Immature natural killer cell (primary cell): ENCODE measurements around the gene SMIM13. TPM values are rescaled to one million over a fixed set of nuclear protein-coding genes. Genes with fewer than 3 reads are reported as not detected.
"Not testable (repeated sequence)": the region's sequence is repeated elsewhere in the genome, so short reads cannot be mapped to it uniquely, and the experiment has no call there.

Experiments used
- DNase-seq, 3 donors: peaks; one replicate each; pipeline ENCODE4 v3.0.0; 2022; ENCODE audit warnings: mixed read lengths in 1 of 3
- H3K27ac Mint-ChIP-seq, 6 donors: one replicate each; pipeline ENCODE4 v1.8.0; 2020; ENCODE audit warnings: mixed read lengths in 6 of 6, mild to moderate bottlenecking in 5 of 6, inconsistent platforms in 4 of 6, moderate library complexity in 3 of 6
- H3K27me3 Mint-ChIP-seq, 3 donors: one replicate each; pipeline ENCODE4 v1.8.0; 2020 to 2021; ENCODE audit warnings: low read depth in 3 of 3, mild to moderate bottlenecking in 3 of 3, mixed read lengths in 3 of 3, moderate library complexity in 3 of 3, inconsistent platforms in 1 of 3
- H3K36me3 Mint-ChIP-seq, 3 donors: one replicate each; pipeline ENCODE4 v1.8.0; 2020; ENCODE audit warnings: mixed read lengths in 3 of 3, inconsistent platforms in 2 of 3, mild to moderate bottlenecking in 2 of 3
- H3K4me1 Mint-ChIP-seq, 2 donors: one replicate each; pipeline ENCODE4 v1.8.0; 2020; ENCODE audit warnings: inconsistent platforms in 2 of 2, mild to moderate bottlenecking in 2 of 2, mixed read lengths in 2 of 2, moderate library complexity in 1 of 2
- H3K4me3 Mint-ChIP-seq, 5 donors: one replicate each; pipeline ENCODE4 v1.8.0; 2020; ENCODE audit warnings: mild to moderate bottlenecking in 5 of 5, mixed read lengths in 5 of 5, inconsistent platforms in 3 of 5, moderate library complexity in 3 of 5
- H3K9me3 Mint-ChIP-seq, 6 donors: one replicate each; pipeline ENCODE4 v1.8.0; 2020; ENCODE audit warnings: mild to moderate bottlenecking in 6 of 6, mixed read lengths in 6 of 6, inconsistent platforms in 4 of 6, moderate library complexity in 3 of 6
- polyA plus RNA-seq, 3 donors: library from polyadenylated mRNA; unstranded; fragments of 300-500 nt; fragmentation: Illumina TruSeq; gene quantifications; one replicate each; pipeline ENCODE4 v1.2.3, GENCODE V29; 2021

SMIM13 gene
- polyA plus RNA-seq, 3 donors from 2014 or later, result 2.7 to 4.6 (median 4.0) TPM

DNA sequence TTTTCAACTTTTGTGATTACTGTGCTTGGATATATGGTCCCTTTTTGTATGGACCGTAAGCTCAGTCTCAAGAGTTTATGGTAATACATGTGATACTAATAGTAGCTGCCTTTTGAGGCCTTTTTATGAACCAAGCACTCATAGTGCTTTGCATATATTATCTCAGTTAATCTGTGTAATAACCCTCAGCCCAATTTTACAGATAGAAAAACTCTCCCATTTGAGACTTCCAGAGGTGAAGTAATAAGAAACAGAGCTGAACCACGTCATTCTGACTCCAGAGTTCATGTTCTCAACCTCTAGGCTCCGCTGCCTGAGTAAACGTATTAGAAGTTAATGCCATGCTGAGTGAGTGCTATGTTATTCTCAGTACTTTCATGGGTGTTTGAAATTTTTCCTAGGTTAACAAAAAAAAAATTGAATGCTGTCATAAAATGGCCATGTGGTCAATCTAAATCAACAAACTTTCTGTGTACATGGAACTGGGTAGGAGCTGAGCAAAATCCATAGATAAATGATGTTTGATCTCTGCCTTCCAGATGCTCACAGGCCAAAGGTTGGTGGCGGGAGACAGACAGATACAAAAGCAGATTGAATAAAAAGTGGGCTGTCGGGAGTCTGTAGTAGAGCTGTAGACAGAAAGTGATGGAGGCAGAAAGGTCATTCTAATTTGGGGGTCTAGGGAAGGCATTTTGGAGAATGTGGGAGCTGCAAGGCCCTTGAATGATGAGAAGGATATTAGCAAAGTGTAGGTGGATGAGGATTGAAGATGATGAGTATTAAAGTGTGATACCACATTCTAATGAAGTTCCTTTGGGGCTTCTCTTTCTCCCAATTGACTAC lies 26.9 kb upstream of the SMIM13 start:
- Mint-ChIP-seq H3K4me3 (no peak overlapping the region), H3K36me3 (no peaks in the 10 kb centered on the region), H3K27me3 (peaks cover 0 to 5% (median 3%) of the 10 kb centered on the region in 3 donors), H3K9me3 (no peaks in the 10 kb centered on the region), H3K27ac (no peak overlapping the region), H3K4me1 (no peaks in the 10 kb centered on the region)
- DNase-seq, result no peak

DNA sequence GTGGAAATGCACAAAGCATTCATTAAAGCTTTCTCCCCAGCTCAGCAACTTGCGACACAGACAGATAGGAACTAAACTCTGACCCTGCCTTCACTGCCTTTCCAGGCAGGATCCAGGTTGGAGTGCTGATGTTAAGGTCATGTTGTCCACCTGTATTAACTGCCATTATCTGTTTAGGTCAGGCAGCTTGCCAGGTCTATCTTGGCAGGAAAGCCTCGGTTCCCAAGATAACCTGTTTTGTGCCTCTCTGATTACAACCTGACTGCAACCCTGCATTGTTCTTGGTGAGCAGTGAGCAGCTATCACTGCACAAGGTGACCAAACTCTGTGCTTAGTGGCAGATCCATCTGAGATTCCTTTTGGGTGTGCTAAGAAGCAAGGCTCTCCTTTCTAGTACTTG lies 26.3 kb upstream of the SMIM13 start:
- Mint-ChIP-seq H3K9me3 (no peaks in the 10 kb centered on the region), H3K27me3 (peaks cover 0 to 5% (median 3%) of the 10 kb centered on the region in 3 donors), H3K4me3 (no peak overlapping the region), H3K27ac (no peak overlapping the region), H3K4me1 (no peaks in the 10 kb centered on the region), H3K36me3 (no peaks in the 10 kb centered on the region)
- no peak for DNase-seq

DNA sequence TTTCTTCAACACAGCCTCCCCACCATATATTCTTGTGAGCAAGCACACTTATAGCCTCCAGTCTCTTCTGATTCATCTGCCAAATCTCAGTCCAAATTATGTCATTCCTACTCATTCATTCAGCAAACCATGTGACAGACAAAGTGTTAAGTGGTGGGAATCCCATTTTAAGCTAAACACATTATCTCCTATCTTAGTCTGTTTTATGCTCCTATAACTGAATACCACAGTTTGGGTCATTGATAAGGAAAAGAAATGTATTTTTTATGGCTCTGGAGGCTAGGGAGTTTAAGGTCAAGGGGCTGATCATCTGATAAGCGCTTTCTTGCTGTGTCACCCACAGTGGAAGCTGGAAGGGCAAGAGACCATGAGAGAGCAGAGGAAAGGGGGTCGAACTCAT lies 23.9 kb upstream of the SMIM13 start:
- DNase-seq, result no peak
- Mint-ChIP-seq H3K9me3 (no peaks in the 10 kb centered on the region), H3K4me3 (no peak overlapping the region), H3K4me1 (no peaks in the 10 kb centered on the region), H3K27me3 (peaks cover 0 to 5% (median 3%) of the 10 kb centered on the region in 3 donors), H3K27ac (no peak overlapping the region), H3K36me3 (no peaks in the 10 kb centered on the region)

DNA sequence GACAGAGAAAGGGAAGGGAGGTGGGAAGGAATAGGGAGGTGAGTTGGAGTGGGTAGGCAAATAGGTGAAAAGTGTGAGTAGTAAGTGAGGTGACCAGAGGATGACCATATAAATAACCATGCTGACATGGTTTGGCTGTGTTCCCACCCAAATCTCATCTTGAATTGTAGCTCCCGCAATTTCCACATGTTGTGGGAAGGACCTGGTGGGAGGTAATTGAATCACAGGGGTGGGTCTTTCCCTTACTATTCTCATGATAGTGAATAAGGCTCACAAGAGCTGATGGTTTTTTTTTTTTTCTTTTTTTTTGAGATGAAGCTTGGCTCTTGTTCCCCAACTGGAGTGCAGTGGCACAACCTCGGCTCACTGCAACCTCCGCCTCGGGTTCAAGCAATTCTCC lies 21.5 kb upstream of the SMIM13 start:
- no peaks in the 10 kb centered on the region for H3K9me3 Mint-ChIP-seq
- no peaks in the 10 kb centered on the region for H3K36me3 Mint-ChIP-seq
- no peak overlapping the region for H3K4me3 Mint-ChIP-seq
- DNase-seq, result no peak
- H3K27me3 Mint-ChIP-seq, result peaks cover 0 to 2% (median 0%) of the 10 kb centered on the region in 3 donors
- no peaks in the 10 kb centered on the region for H3K4me1 Mint-ChIP-seq
- H3K27ac Mint-ChIP-seq, result no peak overlapping the region

DNA sequence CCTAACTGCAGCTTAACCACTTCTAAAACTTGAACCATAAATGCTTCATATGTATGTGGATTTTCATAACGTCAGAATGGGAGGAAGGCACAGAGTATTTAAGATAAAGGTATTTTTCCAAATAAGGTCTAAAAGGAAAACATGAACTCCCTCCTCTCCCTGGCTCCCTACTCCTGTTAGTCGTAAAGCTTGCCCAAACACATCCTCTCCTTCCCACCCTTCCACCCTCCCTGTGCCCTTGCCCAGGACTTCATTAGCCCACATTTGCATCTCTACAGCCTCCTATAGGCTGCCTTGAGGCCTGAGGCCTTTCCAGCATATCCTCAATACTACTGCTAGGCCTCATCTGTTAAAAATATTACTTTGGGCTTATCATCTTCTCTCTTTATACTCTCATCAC lies 17.1 kb upstream of the SMIM13 start:
- DNase-seq, result no peak
- Mint-ChIP-seq H3K4me1 (no peaks in the 10 kb centered on the region), H3K27ac (no peak overlapping the region), H3K27me3 (peaks cover 0 to 4% (median 2%) of the 10 kb centered on the region in 3 donors), H3K36me3 (no peaks in the 10 kb centered on the region), H3K9me3 (no peaks in the 10 kb centered on the region), H3K4me3 (no peak overlapping the region)

DNA sequence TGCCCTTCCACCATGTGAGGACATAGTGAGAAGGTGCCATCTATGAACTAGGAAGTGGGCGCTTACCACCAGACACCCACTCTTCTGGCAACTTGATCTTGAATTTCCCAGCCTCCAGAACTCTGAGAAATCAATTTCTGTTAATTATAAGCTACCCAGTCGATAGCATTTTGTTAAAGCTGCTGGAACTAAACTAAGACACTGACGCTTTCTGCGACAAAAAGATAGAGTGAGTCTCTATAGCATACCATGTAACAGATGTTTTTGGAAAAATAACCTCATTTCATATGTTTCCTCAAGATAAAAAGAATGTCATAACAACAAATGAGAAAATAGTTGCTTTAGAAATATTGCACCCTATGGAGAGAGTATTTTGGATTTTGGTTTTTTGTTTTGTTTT lies 15.4 kb upstream of the SMIM13 start:
- Mint-ChIP-seq H3K27me3 (peaks cover 0 to 4% (median 2%) of the 10 kb centered on the region in 3 donors), H3K36me3 (no peaks in the 10 kb centered on the region), H3K4me1 (no peaks in the 10 kb centered on the region), H3K4me3 (no peak overlapping the region), H3K9me3 (no peaks in the 10 kb centered on the region), H3K27ac (no peak overlapping the region)
- DNase-seq, result no peak

DNA sequence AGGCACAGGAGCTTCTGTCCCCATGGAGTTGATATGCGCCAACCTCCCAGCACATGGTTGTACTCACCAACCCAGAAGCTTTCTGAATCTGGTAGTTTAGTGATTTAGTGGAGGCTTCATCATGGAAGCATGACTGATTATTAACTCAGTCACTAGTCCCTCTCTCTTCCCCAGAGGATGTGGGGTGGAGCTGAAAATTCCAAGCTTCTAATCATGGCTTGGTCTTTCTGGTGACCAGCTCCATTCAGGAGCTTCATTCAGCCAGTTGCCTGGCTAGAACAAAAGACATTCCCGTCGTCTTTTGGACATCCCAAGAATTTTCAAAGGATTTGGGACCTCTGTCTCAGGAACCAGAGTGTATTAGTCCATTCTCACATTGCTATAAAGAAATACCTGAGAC lies 13.3 kb upstream of the SMIM13 start:
- Mint-ChIP-seq H3K27me3 (peaks cover 0 to 5% (median 4%) of the 10 kb centered on the region in 3 donors), H3K4me3 (no peak overlapping the region), H3K27ac (no peak overlapping the region), H3K9me3 (no peaks in the 10 kb centered on the region), H3K4me1 (no peaks in the 10 kb centered on the region), H3K36me3 (no peaks in the 10 kb centered on the region)
- DNase-seq, result no peak

- no peaks in the 10 kb centered on the region for H3K9me3 Mint-ChIP-seq
- H3K4me3 Mint-ChIP-seq, result no peak overlapping the region
Observed at GRCh38 chr6:11083491-11083890, 10.1 kb upstream of the SMIM13 start.

DNA sequence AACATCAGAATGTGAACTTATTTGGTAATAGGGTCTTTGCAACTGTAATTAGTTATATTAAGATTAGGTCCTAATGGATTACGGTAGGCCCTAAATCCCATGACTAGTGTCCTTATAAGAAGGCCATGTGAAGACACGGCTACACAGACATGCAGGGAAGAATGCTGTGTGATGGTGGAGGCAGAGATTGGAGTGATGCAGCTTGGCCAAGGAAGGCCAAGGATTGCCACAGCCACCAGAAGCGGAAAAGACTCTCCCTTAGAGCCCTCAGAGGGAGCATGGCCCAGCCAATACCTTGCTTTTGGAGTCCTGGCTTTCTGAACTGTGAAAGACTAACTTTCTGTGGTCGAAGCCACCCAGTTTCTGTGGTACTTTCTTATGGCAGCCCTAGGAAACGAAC lies 9.7 kb upstream of the SMIM13 start:
- no peaks in the 10 kb centered on the region for H3K36me3 Mint-ChIP-seq
- no peaks in the 10 kb centered on the region for H3K4me1 Mint-ChIP-seq
- no peak overlapping the region for H3K27ac Mint-ChIP-seq
- peaks cover 3 to 12% (median 4%) of the 10 kb centered on the region in 3 donors for H3K27me3 Mint-ChIP-seq
- H3K4me3 Mint-ChIP-seq, result no peak overlapping the region
- no peaks in the 10 kb centered on the region for H3K9me3 Mint-ChIP-seq
- DNase-seq, result no peak

More at GRCh38 chr6:11083491-11083890, 10.1 kb upstream of the SMIM13 start:
- Mint-ChIP-seq H3K27me3 (peaks cover 0 to 12% (median 4%) of the 10 kb centered on the region in 3 donors), H3K36me3 (no peaks in the 10 kb centered on the region), H3K4me1 (no peaks in the 10 kb centered on the region), H3K27ac (no peak overlapping the region)
- no peak for DNase-seq

DNA sequence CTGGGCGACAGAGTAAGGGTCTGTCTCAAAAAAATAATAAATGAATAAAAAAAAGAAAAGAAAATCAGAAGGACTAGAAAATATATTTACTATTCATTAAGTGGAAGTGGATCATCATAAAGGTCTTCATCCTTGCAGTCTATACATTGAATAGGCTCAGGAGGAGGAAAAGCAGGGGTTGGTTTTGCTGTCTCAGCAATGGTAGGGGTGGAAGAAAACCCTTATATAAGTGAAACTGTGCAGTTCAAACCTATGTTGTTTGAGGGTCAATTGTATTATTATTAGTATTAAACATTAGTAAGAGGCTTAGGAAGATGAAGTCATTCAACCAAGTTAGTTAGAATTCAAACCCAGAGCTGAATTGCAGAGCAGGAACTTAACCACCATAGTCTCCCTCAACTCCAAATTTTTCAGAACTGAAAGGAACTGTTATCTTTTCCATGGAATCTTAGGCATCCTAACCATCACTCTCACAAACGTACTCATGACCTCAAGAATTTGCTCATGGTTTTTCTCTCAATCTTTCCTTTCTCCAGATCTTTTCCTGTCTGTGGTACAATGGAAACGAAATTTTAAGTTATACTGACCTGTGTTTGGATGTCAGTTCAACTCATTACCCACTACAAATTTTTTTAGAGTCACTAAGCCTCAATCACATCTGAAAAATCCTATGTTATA lies 7.7 kb upstream of the SMIM13 start:
- Mint-ChIP-seq H3K27ac (no peak overlapping the region), H3K4me3 (no peak overlapping the region), H3K36me3 (no peaks in the 10 kb centered on the region), H3K27me3 (peaks cover 0 to 10% (median 4%) of the 10 kb centered on the region in 3 donors), H3K9me3 (no peaks in the 10 kb centered on the region), H3K4me1 (no peaks in the 10 kb centered on the region)
- DNase-seq, result no peak

GRCh38 chr6:11087141-11087812 lies 6.4 kb upstream of the SMIM13 start:
- not testable (repeated sequence) for H3K36me3 Mint-ChIP-seq, H3K4me1 Mint-ChIP-seq

DNA sequence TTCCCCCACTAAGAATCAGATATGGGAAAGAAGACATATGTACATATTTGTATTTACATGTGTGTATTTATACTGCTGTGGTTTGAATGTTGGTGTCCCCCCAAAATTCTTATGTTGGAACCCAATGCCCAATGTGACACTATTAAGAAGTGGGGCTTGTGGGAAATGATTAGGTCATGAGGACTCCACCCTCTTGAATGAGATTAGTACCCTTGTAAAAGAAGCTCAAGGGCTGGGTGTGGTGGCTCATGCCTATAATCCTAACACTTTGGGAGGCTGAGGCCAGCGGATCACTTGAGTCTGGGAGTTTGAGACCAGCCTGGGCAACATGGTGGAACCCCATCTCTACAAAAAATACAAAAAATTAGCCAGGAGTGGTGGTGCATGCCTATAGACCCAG lies 3.9 kb upstream of the SMIM13 start:
- peaks cover 15 to 17% of the 10 kb centered on the region in 2 donors for H3K4me1 Mint-ChIP-seq
- H3K36me3 Mint-ChIP-seq, result no peaks in the 10 kb centered on the region
- no peak overlapping the region for H3K4me3 Mint-ChIP-seq
- no peak for DNase-seq
- peaks cover 7 to 14% (median 10%) of the 10 kb centered on the region in 3 donors for H3K27me3 Mint-ChIP-seq
- H3K27ac Mint-ChIP-seq, result no peak overlapping the region
- no peaks in the 10 kb centered on the region for H3K9me3 Mint-ChIP-seq

More at GRCh38 chr6:11087141-11087812, 6.4 kb upstream of the SMIM13 start:
- not testable (repeated sequence) for DNase-seq, H3K9me3 Mint-ChIP-seq, H3K27ac Mint-ChIP-seq, H3K4me3 Mint-ChIP-seq
- H3K27me3 Mint-ChIP-seq, result peaks cover 0 to 12% (median 7%) of the 10 kb centered on the region in 3 donors

GRCh38 chr6:11091141-11091540 lies 2.5 kb upstream of the SMIM13 start:
- H3K27ac Mint-ChIP-seq, DNase-seq, H3K9me3 Mint-ChIP-seq, H3K36me3 Mint-ChIP-seq: not testable (repeated sequence)
- peak overlapping the region in 1 of 5 donors; percentile 2 for H3K4me3 Mint-ChIP-seq
- H3K27me3 Mint-ChIP-seq, result peaks cover 10 to 12% (median 10%) of the 10 kb centered on the region in 3 donors
- H3K4me1 Mint-ChIP-seq, result peaks cover 24 to 31% of the 10 kb centered on the region in 2 donors
